H1 (cell line): ENCODE data around the gene VSIR. TPM values are rescaled to one million over a fixed set of nuclear protein-coding genes. Genes with fewer than 3 reads are reported as not detected.

Experiments used
- ASH2L ChIP-seq: fragments of 200-600, 300-600 bp; sonication (generic); IDR thresholded peaks from one replicate; pipeline ENCODE4 v1.7.1; 2017; ENCODE audit warnings: low read length
- CHD7 ChIP-seq: fragments of 300-600 bp; sonication (generic); IDR thresholded peaks from 2 replicates; pipeline ENCODE4 v1.7.1; 2012; ENCODE audit warnings: low read length, moderate library complexity, mild to moderate bottlenecking, inconsistent platforms; ENCODE audit not compliant: insufficient replicate concordance
- EGR1 ChIP-seq: IDR thresholded peaks from 2 replicates; pipeline ENCODE4 v1.6.1; 2011; ENCODE audit warnings: low read depth, low read length, borderline replicate concordance
- GTF2F1 ChIP-seq: IDR thresholded peaks from 2 replicates; pipeline ENCODE4 v1.6.1; 2012; ENCODE audit warnings: low read depth, low read length, improper control_type of control experiment, borderline replicate concordance
- HDAC2 ChIP-seq, 2 experiments: fragments of 300-600 bp in 1 of 2; sonication (generic) in 1 of 2; IDR thresholded peaks; 2 replicates each; pipeline ENCODE4 v1.6.1; 2011 to 2012; ENCODE audit warnings: low read depth in 2 of 2, low read length in 2 of 2, mild to moderate bottlenecking in 2 of 2, moderate library complexity in 2 of 2, borderline replicate concordance in 1 of 2, inconsistent platforms in 1 of 2
- PHF8 ChIP-seq: fragments of 200-600 bp; sonication (generic); conservative IDR thresholded peaks from 2 replicates; pipeline ENCODE4 v1.7.1; 2012; ENCODE audit warnings: low read depth, mild to moderate bottlenecking, inconsistent platforms, low read length, moderate library complexity
- POU5F1 ChIP-seq: IDR thresholded peaks from 2 replicates; pipeline ENCODE4 v1.6.1; 2011; ENCODE audit warnings: low read depth, mild to moderate bottlenecking, low read length, moderate library complexity
- RFX5 ChIP-seq: IDR thresholded peaks from 2 replicates; pipeline ENCODE4 v1.6.1; 2011; ENCODE audit warnings: low read depth, low read length, improper control_type of control experiment, borderline replicate concordance
- RXRA ChIP-seq: IDR thresholded peaks from 2 replicates; pipeline ENCODE4 v1.6.1; 2011; ENCODE audit warnings: low read depth, mild to moderate bottlenecking, low read length, moderate library complexity; ENCODE audit not compliant: insufficient read depth
- SIRT6 ChIP-seq: IDR thresholded peaks from one replicate; pipeline ENCODE4 v1.7.1; 2012; ENCODE audit warnings: low read length, inconsistent platforms
- TBP ChIP-seq: IDR thresholded peaks from 2 replicates; pipeline ENCODE4 v1.6.1; 2011; ENCODE audit warnings: low read depth, low read length, improper control_type of control experiment
- polyA plus RNA-seq, 7 experiments: library from polyadenylated mRNA; depleted of rRNA in 3 of 7; stranded (reverse) in 5 of 7; unstranded in 2 of 7; fragments of >200 nt in 5 of 7; fragments of 200-250 nt in 2 of 7; gene quantifications; 1 replicate in 5 of 7; 2 replicates in 1 of 7; 4 replicates in 1 of 7; pipeline versions ENCODE4 v1.2.1 to v1.2.3, GENCODE V29; 2011 to 2013; ENCODE audit warnings: missing spikeins in 2 of 7, mixed read lengths in 2 of 7
- total RNA-seq: library from RNA; stranded (reverse); fragmentation: NEBNext Ultra II Directional; extraction: Animal tissue kit (Norgen Biotek cat#: 25700); gene quantifications from 2 replicates; pipeline ENCODE4 v1.2.1, GENCODE V29; 2021

The VSIR gene
- total and polyA plus RNA-seq, 2 of the 8 experiments (the other 6 are each of a cell fraction or from before 2014, with no cell fraction given), result 0.33 TPM; not detected in 1

DNA sequence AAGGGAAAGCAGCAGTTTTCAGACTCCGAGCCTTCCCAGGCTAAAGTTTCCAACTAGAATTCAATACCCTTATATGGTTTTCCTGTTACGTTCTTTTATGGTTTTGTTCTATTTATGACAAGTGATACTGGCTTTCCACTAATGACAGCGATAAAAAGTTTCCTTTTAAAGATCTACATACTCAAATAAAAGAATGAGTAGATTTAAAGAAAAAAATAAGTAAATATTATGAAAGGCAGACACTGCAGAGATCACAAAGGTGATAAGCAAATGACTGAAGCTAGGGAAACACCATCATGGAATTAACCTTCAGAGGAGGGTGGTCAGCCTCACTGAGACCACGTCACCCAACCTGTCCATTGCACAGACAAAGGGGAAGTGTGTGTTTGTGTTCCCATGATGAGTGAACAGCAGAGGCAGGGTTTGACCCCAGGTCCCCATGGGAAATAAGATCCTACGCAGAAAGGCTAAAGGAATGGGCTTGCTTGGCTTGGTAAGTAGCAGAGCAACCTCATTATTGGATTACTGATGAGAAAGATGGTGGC, 4.0 kb downstream of the VSIR start (continued):
- TF ChIP-seq CHD7 (no peak), RXRA (no peak), RFX5 (no peak), SIRT6 (no peak), POU5F1 (no peak), ASH2L (no peak), HDAC2 (IDR thresholded peaks at IDR 0.05; ENCODE audit: borderline replicate concordance in 1 of 2, low read depth in 2 of 2, low read length in 2 of 2) (no peak), PHF8 (no peak), EGR1 (no peak), TBP (no peak), GTF2F1 (no peak)
